ENCODE results near the gene LIF.
"Not testable (repeated sequence)": the region's sequence is repeated elsewhere in the genome, so short reads cannot be mapped to it uniquely, and the experiment has no call there.

The LIF gene

DNA sequence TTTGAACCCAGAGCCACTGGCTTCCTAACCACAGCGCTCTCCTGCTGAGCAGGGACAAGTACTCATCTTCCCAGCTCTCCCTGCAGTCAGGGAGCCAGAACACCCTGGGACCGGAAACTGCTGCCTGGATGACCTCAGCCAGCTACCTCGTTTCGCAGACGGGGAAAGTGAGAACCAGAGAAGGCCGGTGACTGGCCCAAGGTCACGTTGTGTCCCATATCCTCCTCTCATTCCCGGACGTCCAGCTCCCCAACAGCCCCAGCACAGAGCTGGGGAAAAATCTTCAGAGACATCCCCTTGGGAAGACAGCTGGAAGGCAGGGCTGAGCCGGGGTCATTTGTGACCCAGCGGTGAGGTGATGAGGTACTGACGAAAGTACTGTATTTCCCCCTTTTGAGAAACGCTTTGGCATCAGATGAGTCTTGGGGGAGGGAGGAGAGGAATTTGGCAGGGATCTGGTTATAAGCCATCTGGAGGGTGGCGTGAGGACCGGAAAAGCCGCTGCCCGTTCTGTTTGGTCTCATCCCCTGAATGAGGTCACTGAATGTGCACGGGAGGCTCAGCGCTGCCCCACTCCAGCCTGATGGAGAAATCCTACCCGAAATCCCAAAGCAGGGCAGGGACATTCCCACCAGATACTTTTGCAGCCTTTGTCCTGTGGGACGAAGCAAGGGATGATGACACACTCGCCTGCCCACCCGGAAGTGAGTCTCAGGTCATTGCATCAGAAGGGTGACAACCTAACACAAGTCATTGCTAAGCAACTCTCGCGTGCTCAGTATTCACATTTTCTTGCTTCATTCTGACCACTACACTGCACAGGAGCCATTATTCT, 41.1 kb downstream of the LIF start:
- DNase-seq = no peak

- no peak for DNase-seq
These were observed 41.8 kb downstream of the LIF start for GRCh38 chr22:30204742-30205111.

DNA sequence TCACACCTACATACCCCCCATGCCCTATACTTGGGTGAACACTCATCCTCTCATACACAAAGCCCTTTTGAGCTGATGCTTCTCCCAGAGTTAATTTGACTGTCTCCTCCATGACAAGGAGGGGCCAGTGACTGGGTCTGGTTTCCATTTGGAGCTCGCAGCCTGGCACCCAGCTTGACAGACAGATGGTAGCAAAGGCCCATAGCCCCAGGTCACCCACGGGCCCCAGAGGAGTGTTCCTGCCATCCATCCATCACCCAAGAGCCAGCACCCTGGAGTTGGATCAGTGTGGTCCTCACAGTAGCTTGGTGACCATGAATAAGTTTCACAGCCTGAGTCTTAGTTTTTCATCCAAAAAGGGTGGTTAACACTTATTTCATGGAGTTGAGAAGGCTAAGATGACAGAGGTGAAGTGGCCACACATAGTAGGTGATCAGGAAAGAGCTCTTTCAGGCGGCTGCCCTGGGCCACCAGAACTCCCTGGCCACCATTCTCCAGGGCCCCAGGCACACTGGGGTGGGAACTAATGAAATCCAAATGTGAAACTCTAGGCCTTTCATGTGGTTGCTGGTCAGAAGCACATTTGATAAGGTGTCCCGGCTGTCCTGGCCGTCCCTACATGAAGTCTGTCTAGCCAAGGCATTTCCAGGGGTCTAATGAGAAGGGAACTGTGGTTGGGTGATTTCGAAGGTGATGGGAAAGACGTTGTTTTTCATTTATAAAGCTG, 42.4 kb downstream of the LIF start:
- no peak for DNase-seq

GRCh38 chr22:30202531-30203006, 44.0 kb downstream of the LIF start:
- DNase-seq = no peak

- no peak for DNase-seq
These were observed 44.6 kb downstream of the LIF start for GRCh38 chr22:30201945-30202344.

- DNase-seq = not testable (repeated sequence)
These were observed 45.7 kb downstream of the LIF start for GRCh38 chr22:30200905-30201304.

DNA sequence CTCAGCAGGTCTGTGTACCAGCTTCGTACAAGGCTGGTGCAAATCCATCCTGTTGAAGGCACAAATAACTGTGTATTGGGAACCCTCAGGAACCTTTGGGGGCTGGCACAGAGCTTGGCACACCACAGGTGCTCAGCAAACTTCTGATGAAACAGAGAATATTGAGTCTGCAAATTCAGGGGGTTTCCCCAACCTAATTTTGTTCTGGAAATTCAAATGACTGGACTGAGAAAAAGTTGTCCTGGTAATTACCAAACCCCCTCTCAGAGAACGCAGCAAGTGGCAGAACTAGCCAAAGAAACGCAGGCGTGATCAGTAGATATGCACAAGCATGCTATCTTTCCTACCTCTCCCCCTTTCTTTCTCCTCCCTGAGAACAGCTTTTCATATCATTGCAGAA, 47.6 kb downstream of the LIF start:
- no peak for DNase-seq

DNA sequence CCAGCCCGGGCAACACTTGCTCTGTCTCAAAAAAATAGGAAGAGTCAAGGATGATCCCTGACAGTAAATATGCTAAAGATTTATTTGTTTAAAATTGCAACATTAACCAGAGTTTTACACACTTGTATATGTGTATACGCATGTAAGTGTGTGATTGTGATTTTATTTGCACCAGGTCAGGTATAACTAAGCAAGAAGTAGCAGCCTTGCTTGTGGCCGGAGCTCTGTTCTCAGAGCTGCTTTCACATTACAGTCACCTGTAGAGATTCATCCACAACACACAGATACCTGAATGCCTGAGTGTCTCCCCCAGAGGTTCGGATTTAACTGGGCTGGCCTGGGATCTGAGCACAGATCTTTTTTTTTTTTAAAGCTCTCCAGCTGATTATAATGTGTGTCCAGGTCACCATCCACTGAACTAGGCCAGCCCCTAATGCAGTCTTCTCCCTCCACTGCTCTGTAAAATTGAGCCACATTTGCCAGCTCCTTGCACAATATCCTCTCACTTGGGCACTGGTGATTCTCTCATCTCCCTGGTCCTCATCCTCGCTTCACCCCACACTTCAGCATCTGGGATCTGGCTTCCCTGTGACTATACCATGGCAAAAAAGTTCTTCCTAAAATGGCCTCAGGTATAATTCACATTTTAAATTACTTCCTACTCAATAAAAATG, 48.3 kb downstream of the LIF start:
- DNase-seq = no peak

GRCh38 chr22:30197389-30197788, 49.2 kb downstream of the LIF start:
- DNase-seq = no peak

GRCh38 chr22:30196880-30197336, 49.7 kb downstream of the LIF start:
- DNase-seq = no peak

- DNase-seq = no peak
These were observed 50.2 kb downstream of the LIF start for GRCh38 chr22:30196141-30196879.

DNA sequence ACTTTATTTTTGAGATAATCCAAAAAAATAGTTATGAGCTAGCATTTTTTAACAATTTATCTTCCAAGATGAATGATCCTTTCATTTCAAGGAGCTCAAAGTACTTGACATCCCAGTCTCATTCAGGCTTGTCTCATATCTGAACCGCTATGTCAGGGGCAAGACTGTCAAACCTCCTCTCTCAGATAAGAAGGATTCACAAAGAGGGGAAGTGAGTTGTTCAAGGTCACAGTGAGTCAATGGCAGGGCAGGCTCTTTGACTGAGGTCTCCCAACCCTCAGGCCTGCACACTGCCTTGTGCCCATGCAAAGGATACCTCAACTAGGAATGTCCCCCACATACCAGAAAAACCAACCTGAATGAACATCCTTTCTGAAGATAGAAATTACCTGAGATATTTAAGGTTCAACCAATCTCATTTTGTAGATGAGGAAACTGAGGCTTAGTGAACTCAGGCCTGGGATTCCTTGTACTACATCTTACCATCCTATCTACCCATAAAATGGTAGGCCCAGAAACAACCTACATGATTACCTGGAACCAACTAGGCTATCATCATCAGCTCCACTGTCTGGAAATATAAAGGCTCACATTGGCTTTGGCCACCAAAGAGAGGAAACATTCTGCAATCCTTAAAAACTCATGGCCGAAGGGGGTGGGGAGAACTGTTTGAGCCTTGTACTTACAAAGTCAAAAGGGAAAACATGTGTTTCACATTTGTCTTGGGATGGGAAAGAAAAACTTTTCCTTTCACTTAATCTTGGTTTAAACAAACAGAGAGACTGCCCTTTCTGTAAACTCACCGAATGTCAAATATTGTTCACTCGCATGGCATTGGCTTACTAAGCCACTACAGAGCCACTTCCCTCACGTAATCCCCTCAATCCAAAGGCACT, 51.1 kb downstream of the LIF start:
- DNase-seq = no peak

GRCh38 chr22:30193031-30193775, 53.4 kb downstream of the LIF start:
- DNase-seq = no peak

- no peak for DNase-seq
These were observed 54.1 kb downstream of the LIF start for GRCh38 chr22:30192427-30192826.

DNA sequence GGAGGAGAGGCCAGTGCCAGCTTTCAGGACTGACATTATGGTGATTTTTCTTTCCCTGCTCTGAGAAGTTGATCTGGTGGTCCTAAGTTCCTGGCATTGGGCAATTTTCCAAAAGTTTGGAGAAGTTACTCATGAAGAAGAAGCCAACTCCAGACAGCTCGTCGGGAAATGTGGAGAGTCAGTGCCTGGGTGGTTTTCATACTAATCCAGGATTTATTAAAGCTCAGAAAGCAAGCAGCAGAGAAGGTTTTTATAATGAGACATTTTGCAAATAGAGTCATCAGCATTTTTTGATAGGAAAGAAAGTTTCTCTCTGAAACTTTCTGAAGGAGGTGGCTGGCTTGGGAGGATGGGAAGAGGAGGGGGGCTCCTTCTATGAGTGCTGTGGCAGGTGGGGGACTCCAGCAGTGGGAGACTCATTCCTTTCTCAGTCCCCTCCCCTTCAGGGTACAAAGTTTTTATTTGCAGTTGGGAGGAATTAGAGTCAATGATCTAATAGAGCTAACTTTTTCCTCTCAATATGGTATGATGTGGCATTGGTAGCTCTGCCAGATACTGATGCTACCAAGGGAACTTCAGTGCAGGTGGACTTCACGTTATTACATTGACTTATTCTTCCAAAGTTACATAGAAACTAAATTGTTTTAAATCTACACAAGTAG, 55.4 kb downstream of the LIF start:
- no peak for DNase-seq

DNA sequence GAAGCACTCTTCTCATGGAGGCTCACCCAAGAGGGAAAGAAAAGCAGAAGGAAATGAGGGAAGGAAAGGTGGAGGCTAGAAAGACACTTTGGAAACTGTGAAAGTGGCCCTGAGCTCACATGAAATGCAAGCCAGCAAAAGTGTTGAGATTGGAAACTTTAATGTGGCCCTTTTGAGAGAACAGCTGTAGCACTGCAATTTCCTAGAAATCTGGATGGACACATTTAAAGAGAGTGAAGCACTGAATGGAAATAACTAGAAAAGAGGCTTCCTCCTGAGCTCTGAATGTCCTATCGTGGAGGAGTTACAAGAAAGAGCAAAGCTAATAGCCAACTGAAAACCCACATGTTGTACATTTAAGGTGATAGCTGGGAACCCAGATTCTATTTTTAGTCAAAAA, 56.0 kb downstream of the LIF start:
- no peak for DNase-seq

Data from activated gamma-delta T cell (primary cell).